Measurements from ENCODE around the gene RBP2.

The RBP2 gene

GRCh38 chr3:139418144-139418543 is 58.2 kb downstream of the RBP2 start:
- no peak for TF ChIP-seq GATA3 (IDR thresholded peaks at IDR 0.05; ENCODE audit: low read depth, low read length)
- no peak for TF ChIP-seq GATA2 (IDR thresholded peaks at IDR 0.05; ENCODE audit: low read depth, low read length)

- TF ChIP-seq GATA2 (IDR thresholded peaks at IDR 0.05; ENCODE audit: low read depth, low read length) (no peak), GATA3 (IDR thresholded peaks at IDR 0.05; ENCODE audit: low read depth, low read length) (no peak)
Measured at GRCh38 chr3:139416275-139416674, 60.0 kb downstream of the RBP2 start.

GRCh38 chr3:139414608-139415224 is 61.6 kb downstream of the RBP2 start:
- no peak for TF ChIP-seq GATA2 (IDR thresholded peaks at IDR 0.05; ENCODE audit: low read depth, low read length)
- no peak for TF ChIP-seq GATA3 (IDR thresholded peaks at IDR 0.05; ENCODE audit: low read depth, low read length)

Data from SH-SY5Y (cell line).